GM19193 (cell line): ENCODE data around the gene PIP5K1C.

Source experiments
- POLR2A ChIP-seq: IDR thresholded peaks from 4 replicates; pipeline ENCODE4 v1.6.1; 2011; ENCODE audit not compliant: insufficient read depth, insufficient read length; ENCODE audit errors: extremely low read depth

The PIP5K1C gene

GRCh38 chr19:3586707-3587346 lies 113.4 kb downstream of the PIP5K1C start:
- TF ChIP-seq POLR2A = no peak

DNA sequence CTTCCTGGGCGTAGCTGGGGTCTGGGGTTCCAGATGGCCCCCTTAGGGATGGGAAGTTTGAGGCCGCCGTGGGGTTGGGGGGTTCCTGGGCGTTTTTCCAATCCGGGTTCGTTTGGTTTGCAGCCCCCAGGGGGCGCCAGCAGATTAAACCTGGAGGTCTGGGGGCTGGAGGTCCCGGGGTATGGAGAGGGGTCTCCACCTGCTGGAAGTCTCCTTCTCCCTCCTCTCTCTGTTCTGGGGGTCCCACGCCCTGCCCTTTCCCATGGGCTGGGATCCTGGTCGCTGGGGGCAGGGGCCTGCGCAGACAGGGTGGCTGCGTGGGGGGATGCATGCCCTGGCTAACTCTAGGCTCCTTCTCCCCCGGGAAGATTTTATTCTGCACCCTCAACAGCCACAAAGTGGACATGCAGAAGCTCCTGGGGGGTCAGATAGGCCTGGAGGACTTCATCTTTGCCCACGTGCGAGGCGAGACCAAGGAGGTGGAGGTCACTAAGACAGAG lies 114.1 kb downstream of the PIP5K1C start:
- no peak for TF ChIP-seq POLR2A

DNA sequence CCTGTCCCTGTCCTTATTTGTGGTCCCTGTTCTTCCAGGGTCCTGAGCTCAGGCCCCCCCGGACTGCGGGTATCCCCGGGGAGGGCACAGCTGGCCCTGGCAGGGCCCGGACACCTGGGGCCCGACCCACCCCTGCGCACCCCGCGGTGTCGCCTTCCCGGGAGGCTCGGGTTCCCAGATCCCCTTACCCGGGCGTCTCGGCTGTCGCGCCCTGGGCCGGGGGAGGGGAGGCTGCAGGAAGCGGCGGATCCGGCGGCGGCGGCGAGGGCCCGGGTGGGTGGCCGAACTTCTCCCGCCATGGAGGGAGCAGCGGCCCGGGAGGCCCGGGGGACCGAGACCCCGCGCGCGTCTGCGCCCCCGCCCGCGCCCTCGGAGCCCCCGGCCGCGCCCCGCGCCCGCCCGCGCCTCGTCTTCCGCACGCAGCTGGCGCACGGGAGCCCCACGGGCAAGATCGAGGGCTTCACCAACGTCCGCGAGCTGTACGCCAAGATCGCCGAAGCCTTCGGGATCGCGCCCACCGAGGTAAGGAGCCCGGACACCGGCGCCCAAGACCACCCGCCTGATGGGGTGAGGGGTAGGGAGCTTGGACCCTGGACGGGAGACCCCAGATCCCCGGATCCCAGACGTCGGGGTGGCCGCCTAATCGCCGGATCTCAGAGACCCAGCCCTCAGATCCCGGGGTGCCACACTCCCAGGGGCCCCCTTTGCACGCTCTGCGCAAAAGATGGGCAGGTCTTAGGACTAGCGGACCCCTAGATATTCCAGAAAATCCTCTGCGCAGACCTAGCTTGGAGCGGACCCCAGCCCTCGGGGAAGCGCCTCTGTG lies 114.8 kb downstream of the PIP5K1C start, which contains the start of gene GIPC3:
Gene GIPC3 (plus strand): TSS at position 178 of the 826 bp plus-strand sequence. CDS start 120 bp downstream, at position 298.
- TF ChIP-seq POLR2A = no peak
